Kidney capillary endothelial cell (primary cell): ENCODE data around the gene SLC6A19.
"Not testable (repeated sequence)": the region's sequence is repeated elsewhere in the genome, so short reads cannot be mapped to it uniquely, and the experiment has no call there.

Experiments
- DNase-seq: peaks from one replicate; pipeline ENCODE4 v3.0.0-alpha.2; 2018; ENCODE audit warnings: low spot score

Gene SLC6A19

DNA sequence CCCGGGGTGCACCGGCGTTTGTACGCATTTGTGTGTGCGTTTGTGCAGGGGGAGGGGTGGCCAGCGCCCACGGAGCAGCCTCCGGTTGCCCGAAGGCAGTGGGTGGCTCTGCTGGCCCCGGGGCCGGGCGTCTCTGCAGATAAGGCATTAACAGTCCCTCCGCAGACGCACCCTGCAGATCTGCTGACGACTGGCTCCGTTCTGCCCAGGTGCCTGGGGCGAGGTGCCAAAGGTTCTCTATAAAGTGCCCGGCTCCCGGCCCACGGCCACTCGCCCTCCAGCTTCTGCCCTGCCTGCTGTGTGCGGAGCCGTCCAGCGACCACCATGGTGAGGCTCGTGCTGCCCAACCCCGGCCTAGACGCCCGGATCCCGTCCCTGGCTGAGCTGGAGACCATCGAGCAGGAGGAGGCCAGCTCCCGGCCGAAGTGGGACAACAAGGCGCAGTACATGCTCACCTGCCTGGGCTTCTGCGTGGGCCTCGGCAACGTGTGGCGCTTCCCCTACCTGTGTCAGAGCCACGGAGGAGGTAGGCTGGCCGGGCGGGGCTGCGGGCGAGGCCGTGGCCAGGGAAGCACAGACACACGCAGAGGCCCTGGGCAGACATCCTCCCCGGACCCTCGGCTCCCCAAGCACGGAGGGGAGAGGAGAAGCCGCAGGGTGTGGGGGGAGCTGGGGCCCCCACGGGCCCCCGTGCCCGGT lies at the start of gene SLC6A19:
SLC6A19 (plus strand) TSS at position 269 of the 699 bp plus-strand sequence; CDS start at position 325, 56 bp downstream.
- DNase-seq: no peak

DNA sequence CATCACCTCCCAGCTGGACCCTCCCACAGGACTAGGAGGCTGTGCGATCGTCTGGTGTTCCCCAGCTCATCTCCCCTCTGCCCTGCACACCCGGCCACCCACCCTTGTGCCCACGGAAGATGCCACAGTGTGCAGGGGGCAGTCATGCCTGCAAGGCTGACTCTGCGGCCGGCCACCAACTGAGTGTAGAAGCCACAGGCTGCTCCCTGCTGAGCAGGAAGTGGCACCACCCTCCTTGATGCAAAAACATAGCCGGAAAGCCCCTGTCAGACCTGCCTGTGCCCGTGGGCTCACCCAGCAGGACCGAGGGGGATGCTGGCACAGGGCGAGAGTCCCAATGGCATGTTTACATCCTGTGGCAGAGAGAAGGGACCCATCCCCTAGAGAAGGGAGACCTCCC lies 49.2 kb upstream of the SLC6A19 start:
- DNase-seq: no peak

DNA sequence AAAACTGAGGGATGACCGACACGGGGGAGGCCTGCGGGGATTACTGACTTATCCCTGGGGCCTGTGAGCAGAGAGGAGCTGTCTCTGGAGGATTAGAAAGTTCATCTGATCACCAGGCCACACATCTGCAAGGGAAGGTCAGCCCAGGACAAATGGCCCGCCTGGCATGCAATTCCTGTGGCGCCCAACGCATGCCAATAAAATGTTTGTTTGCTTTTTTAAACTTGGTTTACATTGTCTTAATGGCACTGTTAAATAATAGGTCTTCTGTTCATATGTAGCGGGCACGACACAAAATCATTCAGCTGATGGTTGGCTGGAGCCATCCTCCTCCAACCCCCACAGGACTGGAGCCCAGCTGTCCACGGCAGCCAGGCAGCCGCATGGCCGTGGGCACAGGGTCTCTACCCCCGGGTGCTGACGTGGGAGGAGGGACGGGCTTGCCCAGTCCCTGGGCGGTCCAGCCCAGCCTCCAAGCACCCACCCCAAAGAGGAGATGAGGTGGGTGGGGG lies 48.6 kb upstream of the SLC6A19 start:
- no peak for DNase-seq

DNA sequence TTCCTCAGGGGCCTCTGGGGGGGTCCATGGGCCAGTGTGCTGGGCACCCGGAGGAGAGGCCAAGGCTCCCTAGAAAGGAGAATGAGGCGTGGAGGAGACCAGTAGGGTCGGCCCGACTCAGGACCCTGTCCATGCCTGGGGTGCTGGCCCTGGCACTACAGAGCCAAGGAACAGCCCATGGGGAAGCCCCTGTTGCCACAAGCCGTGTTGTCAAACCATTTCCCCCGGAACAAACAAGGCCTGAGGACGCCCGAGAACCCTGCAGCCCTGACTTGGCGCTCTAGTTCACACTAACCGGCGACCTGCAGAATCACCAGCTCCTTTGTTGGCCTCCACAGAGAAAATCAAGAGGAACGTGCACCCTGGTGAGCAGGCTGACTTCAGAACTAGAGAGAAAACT lies 48.0 kb upstream of the SLC6A19 start:
- DNase-seq: no peak

DNA sequence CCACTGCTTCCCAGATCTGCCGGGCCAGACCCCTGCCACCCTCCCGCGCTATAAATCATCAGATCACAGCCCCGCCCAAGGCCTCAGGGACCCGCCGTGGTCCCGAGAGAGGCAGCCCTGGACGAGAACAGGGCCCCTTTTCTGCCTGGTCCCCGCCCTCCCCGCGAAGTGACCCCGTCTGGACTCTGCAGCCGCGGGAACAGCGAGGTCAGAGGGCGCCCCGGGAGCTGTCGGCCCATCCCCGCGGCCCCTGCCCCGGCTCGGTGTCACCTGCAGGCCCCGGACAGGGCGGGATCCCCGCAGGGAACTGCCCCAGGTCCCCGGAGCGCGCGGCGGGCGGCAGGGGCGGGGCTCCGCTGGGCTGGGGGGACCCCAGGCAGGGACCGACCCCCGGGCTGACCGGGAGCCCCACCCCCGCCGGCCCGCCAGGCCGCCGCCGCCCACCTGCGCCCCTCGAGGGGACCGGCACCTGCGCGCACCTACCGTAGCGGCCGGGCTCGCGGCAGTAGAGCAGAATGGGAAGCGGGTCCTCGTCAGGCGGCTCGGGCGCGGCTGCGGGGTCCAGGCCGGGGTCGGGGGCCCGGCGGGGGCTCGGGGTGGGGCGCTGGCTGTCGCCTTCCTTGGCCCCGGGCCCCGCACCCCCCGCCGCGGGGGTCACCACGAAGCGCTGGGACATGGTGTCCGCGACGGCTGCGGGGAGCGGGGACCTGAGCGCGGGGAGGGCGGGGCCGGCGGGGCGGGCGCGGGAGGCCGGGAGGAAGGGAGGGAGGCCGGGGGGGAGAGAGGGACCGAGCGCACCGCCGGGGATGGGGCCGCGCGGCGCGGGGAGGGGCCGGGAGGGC lies 46.0 kb upstream of the SLC6A19 start:
- no peak for DNase-seq

DNA sequence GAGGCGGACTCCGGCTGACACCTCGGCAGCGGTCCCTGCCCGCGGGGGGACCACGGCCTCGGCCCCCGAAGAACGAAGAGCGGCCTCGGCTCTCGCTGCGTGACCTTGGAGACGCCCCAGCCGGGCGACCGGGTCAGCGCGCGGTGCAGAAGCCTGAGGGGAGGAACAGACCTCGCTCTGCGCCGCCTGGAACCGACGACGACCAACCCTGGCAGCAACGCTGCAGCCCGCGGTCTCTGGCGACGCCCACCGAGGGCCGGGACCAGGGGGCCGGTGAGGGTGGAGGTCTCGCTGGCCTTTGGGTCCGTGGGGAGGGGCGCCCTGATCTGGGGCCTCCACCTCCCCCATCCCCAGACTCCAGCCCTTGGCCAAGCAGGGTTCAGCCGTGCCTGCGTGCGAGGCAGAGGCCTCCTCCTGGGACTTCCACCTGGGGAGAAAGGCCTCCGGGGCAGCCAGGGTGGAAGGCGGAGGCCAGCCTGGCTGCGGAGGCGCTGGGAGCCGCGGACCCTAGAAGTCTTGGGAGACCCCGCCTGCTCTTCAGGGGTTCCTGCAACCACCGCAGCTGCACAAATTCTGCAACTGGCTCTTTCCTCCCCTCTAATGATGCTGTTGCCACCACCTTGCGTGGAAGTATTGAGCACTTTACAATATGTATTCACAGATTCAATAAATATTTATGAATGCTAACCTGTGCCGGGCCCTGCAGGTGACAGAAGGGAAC lies 45.2 kb upstream of the SLC6A19 start:
- no peak for DNase-seq

DNA sequence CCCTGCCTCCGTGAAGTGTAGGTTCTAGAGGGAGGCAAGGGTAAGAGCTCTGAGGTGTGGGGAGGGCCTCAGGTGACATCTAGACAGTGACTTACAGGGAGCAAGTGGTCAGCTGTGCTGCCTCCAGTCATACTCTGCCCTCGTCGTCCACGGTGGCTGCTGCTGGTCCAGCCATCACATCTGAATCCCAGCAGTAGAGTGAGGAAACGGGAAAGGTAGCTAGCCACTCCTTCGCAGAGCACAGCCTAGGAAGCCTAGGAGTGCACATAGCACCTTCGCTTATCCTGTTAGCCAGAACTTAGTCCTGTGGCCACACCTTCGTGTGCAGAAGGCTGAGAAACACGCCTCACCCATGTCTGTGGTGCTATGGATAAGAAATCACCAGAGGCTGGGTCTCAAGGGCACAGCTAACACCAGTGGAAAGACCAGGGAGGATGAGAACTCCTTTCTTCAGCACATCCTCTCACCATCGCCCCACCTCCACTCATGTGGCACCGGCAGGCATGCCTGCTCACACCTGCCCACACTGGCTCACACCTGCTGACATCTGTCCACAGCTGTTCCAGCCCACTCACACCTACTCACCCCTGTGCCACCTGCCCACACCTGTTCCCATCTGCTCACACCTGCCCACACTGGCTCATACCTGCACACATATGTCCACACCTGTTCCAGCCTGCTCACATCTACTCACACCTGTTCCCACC lies 44.5 kb upstream of the SLC6A19 start:
- no peak for DNase-seq

DNA sequence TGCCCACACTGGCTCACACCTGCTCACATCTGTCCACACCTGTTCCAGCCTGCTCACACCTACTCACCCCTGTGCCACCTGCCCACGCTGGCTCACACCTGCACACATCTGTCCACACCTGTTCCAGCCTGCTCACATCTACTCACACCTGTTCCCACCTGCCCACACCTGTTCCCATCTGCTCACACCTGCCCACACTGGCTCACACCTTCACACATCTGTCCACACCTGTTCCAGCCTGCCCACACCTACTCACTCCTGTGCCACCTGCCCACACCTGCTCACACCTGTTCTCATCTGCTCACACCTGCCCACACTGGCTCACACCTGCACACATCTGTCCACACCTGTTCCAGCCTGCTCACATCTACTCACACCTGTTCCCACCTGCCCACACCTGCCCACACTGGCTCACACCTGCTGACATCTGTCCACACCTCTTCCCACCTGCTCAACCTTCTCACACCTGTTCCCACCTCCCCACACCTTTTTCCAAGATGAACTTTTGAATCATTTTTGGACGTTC lies 43.9 kb upstream of the SLC6A19 start:
- not testable (repeated sequence) for DNase-seq

DNA sequence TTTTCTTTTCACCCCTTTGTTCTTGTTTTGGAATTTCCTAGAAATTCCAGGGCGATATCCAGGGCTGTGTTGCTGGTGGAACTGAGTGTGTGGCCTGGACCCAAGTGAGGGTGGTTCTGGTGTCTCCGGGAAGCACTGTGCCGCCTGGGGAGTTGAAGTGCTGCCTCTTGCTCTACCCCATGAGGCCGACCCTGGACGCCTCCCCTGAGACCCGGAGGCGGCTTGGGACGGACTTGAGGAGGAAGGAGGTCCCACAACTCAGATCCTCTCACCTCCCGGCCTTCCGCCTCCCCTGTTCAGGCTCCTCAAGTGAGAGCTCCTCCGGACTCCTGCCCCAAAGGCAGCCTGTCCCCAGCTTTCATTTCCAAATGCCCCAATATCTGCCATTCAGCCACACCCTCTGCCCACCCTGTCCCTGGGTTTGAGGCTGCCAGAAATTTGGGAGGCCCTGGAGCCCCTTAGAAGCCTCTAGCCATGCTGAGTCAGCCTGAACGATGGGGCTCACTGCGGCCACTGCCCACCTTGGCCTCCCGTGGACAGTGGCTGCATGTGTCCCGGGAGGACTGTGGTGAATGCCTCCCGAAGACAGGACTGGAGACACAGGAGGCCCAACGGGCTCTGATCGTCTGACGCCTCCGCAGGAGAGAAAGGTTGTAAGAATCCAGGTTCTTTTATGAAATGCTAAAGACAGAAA lies 42.6 kb upstream of the SLC6A19 start:
- DNase-seq: no peak

DNA sequence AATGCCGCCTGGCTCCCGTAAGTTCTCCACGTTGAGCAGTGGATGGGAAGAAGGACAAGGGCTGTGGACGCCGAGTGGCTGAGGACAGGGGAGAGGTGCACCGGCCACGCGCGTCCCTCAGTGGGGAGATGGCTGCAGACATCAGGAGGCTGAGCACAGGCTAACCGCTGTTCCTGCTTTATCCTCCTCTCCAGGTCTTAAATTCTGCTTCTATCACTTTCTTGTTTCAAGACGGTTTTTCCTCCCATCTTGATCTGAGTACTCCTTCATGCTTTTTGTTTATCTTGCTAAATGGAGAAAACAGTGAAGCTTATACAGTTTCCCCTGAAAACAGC lies 42.1 kb upstream of the SLC6A19 start:
- no peak for DNase-seq

DNA sequence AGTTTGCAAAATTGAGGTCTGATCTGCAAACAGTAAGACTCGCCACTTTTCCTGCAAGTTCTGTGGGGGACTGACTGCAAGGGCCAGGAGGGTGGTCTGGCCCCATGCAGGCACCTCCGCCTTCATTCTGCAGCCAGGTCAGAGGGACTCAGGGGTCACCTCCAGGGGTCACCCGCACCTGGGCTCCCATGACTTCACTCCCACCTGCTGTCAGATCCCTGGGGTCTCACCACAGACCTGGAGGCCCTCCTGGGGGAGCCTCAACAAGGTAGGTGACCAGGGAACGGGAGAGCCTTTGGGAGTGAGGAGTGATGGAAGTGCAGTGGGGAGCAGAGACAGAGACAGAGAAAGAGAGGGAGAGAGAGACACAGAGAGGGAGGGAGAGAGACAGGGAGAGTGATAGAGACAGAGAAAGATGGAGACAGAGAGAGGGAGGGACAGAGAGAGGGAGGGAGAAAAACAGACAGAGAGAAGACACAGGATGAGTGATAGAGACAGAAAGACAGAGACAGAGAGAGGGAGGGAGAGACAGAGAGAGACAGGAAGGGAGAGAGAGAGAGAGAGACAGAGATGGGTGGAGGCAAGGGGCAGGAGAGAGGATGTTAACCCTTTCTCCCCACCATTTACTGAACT lies 41.5 kb upstream of the SLC6A19 start:
- DNase-seq: no peak

DNA sequence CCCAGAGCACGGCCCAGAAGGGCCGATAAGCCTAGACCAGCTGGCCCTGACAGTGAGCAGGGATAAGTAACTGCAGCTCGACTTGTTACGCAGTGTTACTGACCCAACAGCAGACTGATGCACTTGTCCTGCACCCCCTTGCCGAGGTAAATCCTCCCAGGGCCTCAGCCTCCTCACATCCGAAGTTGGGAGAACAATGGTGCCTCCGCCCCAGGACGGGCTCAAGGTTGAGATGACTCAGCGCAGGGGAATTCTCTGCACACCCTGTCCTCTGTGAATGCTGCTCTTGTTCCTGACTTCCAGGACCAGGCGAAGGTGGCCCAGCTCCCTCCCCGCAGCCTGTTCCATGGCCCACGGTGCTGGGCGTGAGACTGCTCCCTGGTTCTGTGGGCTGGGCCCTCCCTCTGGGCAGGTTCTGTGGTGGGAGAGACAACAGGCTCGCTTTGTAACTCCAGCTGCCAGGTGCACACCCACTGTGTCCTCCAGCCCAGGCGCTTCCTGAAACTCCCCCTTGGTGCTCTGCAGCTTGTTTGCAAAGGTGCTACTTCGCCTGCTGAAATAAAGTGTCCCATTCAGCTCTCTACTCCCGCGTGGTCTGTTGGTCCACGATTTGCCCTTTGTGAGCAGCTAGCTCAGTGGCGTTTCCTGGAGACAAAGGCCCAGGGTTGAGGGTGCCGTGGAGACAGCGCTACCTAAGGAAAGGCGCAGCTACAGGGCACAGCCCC lies 40.1 kb upstream of the SLC6A19 start:
- no peak for DNase-seq

DNA sequence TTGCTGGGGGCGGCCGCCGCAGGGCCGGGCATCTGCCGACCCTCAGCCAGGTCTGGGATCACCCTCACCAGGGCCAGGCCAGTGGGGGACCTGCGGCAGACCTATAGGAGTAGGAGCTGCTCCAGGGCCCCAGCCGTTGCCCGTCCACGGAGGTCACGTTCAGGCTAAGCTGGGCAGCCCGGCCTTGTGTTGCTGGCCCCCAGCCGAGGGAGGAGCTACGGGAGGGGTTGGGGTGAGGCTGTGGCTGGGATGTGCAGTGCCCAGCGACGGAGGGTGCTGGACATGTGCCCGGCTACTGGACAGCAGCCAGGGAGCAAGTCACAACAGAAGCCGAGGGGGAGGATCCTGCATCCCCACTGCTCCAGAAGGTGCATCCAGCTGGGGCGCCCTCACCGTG lies 39.6 kb upstream of the SLC6A19 start:
- no peak for DNase-seq

DNA sequence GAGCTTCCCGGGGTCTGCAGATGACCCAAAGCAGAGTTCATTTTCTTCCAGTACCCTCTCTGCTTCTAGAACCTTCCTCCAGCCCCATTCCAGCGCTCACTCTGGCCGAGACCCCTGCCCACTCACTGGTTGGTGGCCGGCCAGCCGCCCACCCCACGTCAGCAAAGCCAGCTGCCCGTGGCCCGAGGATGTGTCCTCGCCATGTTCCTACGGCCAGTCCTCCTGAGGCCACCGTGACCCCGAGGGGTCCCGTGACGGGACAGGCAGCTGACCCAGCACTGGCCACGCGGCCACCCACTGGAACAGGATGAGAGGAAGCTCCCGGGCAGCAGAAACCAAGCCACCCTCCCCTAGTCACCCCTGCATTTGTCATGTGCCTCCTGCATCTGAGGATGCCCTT lies 39.1 kb upstream of the SLC6A19 start:
- DNase-seq: no peak

DNA sequence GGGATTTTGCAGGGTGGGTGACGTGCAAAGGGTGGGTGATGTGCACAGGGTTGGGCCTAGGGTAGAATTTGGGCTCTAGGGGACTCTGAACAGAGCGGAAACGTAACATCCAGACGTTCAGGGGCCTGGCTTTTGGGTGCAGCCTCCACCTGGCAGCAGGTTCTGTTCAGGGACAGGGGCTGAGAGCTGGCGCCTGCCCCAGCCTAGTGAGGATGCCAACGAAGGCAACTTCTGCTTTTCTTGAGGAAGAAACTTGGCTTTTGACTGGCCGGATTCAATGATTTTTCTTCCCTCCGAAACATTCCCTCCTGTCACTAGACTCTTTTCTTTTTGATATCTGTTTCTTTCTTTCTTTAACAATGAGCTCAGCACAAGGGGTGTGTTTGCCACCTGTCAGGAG lies 38.6 kb upstream of the SLC6A19 start:
- no peak for DNase-seq

DNA sequence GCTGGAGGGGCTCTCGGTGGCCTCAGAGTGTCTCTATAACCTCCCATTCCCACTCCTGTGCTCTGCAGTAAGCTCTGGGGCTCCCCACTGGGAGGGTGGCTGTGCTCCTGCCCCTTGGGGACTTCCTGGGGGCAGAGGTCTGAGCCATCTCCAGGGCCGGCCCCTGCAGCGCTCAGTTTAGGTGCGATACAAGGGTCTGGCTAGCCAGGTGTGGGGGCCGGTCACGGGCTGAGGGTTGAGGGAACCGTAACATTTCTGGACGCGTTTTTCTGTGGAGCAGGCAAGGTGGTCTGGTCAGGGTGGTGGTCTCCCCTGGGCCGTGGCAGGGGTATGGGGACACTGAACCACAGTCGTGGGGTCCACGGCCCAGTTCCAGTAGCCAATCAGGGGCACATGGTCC lies 38.0 kb upstream of the SLC6A19 start:
- no peak for DNase-seq

DNA sequence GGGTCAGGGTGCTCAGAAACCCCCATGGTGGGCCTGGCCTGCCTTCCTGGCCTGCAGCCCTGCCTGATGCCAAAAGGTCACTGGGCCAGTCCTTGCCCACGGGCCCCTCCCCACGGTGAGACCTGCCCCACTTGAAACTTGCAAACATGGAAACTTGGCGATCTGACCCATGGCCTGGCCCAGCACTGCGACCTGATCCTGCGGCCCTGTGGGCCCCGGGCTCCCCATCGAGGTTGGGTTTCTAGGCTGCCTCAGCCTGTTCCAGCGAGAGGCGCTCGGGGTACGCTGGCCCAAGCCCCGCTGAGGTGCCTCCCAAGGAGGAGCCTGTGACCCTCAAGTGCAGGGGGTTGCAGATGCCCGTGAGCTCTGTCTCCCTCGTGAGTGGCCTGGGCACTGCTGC lies 37.5 kb upstream of the SLC6A19 start:
- DNase-seq: no peak

DNA sequence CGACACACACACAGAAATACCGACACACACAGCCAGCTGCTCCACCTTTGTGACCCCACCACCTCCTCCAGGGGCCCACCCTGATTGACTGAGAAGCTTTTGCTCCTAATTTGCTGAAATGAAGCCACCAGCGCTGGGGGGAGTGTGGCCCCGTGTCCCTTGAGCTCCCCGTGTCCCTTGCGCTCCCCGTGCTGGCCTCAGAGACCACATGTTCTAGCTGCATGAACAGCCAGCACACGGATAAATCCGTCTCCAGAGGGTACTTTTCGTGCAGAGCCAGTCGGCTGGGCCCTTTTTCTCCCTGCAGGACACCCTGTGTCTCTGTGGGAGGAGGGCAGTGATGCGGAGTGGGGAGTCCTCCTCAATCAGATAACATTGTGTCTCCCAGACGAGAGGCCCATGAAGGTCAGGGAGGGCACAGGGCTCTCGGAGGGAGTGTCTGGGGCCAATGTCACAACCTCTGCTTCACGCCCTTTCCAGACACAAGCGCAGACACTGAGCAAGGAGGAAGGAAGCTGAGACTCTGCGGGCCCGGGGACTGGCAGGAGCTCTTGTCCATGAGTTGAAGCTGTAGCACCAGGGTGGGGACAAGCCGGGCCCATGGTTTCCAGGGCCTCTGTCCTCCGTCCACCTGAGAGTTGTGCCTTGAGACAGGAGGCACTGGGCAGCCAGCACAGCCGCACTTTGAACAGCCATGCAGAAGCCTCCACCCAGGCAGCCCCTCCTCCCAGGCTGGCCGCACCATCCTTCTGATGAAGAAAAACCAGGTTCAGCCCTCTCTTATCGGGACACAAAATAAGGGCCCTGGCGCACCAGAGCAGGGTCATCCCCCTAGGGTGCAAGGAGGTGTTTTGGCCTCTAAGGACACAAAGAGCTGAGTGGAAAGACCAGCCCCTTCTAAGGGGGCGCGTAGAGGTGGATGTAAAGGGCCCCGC lies 36.4 kb upstream of the SLC6A19 start:
- DNase-seq: no peak

DNA sequence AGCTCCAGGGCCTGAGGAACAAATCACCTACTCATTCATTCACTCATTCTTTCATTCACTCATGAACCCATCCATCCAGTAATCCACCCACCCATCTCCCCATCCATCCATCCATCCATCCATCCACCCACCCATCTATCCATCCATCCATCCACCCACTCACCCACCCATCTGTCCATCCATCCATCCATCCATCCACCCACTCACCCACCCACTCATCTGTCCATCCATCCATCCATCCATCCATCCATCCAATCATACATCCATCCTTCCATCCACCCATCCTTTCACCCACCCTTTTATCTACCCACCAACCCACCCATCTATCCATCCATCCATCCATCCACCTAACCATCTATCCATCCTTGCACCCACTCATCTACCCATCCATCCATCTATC lies 35.5 kb upstream of the SLC6A19 start:
- no peak for DNase-seq
